SH-SY5Y (cell line): ENCODE data around the gene RSL1D1.

ENCODE experiments used
- GATA2 ChIP-seq: IDR thresholded peaks from 2 replicates; pipeline ENCODE4 v1.6.1; 2011; ENCODE audit warnings: mild to moderate bottlenecking, low read depth, low read length
- GATA3 ChIP-seq: IDR thresholded peaks from 2 replicates; pipeline ENCODE4 v1.6.1; 2011; ENCODE audit warnings: low read depth, mild to moderate bottlenecking, low read length, moderate library complexity

GRCh38 chr16:11848842-11849241, 2.5 kb downstream of the RSL1D1 start:
- TF ChIP-seq GATA3 (no peak), GATA2 (no peak)
